HCT116 (cell line): ENCODE data around the gene FAM20C.

Experiments
- ATF3 ChIP-seq: IDR thresholded peaks from 2 replicates; pipeline ENCODE4 v1.6.1; 2012
- CTCF ChIP-seq, 3 experiments: fragments of 200-600 bp in 1 of 3; sonication (generic) in 1 of 3; IDR thresholded peaks in 2 of 3; conservative IDR thresholded peaks in 1 of 3; 2 replicates each; pipeline ENCODE4 v1.5.1; 2012 to 2017; ENCODE audit warnings: low read depth in 2 of 3, low read length in 2 of 3, antibody characterized with exemption in 1 of 3, borderline replicate concordance in 1 of 3, control low read depth in 1 of 3, mild to moderate bottlenecking in 1 of 3, mixed read lengths in 1 of 3, mixed run types in 1 of 3, moderate library complexity in 1 of 3; ENCODE audit not compliant: insufficient read depth in 1 of 3
- POLR2AphosphoS5 ChIP-seq: IDR thresholded peaks from 2 replicates; pipeline ENCODE4 v1.6.1; 2011; ENCODE audit warnings: mild to moderate bottlenecking, low read depth, low read length, moderate library complexity
- REST ChIP-seq: IDR thresholded peaks from 2 replicates; pipeline ENCODE4 v1.6.1; 2012; ENCODE audit warnings: low read depth
- ZNF274 ChIP-seq: fragments of 200-500 bp; sonication (Bioruptor generic); IDR thresholded peaks from 2 replicates; pipeline ENCODE4 v1.6.1; 2014; ENCODE audit warnings: mild to moderate bottlenecking, low read depth, low read length, inconsistent platforms

GRCh38 chr7:299628-300027 is 107.3 kb downstream of the FAM20C start:
- TF ChIP-seq ZNF274, result no peak
- TF ChIP-seq CTCF (IDR thresholded peaks at IDR 0.05 in 2 of 3, conservative IDR thresholded peaks at IDR 0.05 in 1 of 3; ENCODE audit: borderline replicate concordance in 1 of 3, insufficient read depth in 1 of 3, low read depth in 2 of 3, low read length in 2 of 3), result no peak
- no peak for TF ChIP-seq ATF3
- TF ChIP-seq REST, result no peak
- no peak for TF ChIP-seq POLR2AphosphoS5
